PC-9 (cell line): ENCODE measurements around the gene PKP3. TPM values are rescaled to one million over a fixed set of nuclear protein-coding genes. Genes with fewer than 3 reads are reported as not detected.

Experiments used
- BruUV-seq: library from RNA; stranded (reverse); fragments of 400-500 nt; replicated peaks from 2 replicates; lab custom pipeline; 2021; lab: Mats Ljungman, UMichigan
- CTCF ChIA-PET: fragments of 300-600 bp; sonication (Branson Sonifier 250); formaldehyde crosslinking; loops from one replicate; lab custom pipeline; 2022; ENCODE audit warnings: antibody characterized with exemption; lab: Charles Lee
- POLR2A ChIA-PET: fragments of 300-600 bp; sonication (Branson Sonifier 250); formaldehyde crosslinking; loops from one replicate; lab custom pipeline; 2022; ENCODE audit warnings: antibody characterized with exemption; ENCODE audit not compliant: unreplicated experiment; lab: Charles Lee
- DNase-seq, 2 experiments: peaks; one replicate each; pipeline versions ENCODE4 v3.0.0 to v3.0.0-alpha.2; 2015 to 2022; ENCODE audit warnings: mixed read lengths in 1 of 2
- H2AFZ ChIP-seq: fragments of 200-600 bp; sonication (generic); 2 replicates; pipeline ENCODE4 v1.8.1; 2017; ENCODE audit warnings: antibody characterized with exemption
- H3F3A ChIP-seq: fragments of 200-600 bp; sonication (generic); 2 replicates; pipeline ENCODE4 v1.8.1; 2017; ENCODE audit warnings: antibody characterized with exemption, mild to moderate bottlenecking, low read depth; ENCODE audit not compliant: insufficient read depth
- H3K27ac ChIP-seq: fragments of 200-600 bp; sonication (generic); 2 replicates; pipeline ENCODE4 v1.6.1; 2016; ENCODE audit warnings: mixed run types
- H3K27me3 ChIP-seq: fragments of 200-600 bp; sonication (generic); 2 replicates; pipeline ENCODE4 v1.6.1; 2016; ENCODE audit warnings: low read depth, mixed run types; ENCODE audit not compliant: insufficient read depth
- H3K36me3 ChIP-seq: fragments of 200-600 bp; sonication (generic); 2 replicates; pipeline ENCODE4 v1.6.1; 2016; ENCODE audit warnings: low read depth, mixed run types
- H3K4me1 ChIP-seq: fragments of 200-600 bp; sonication (generic); replicated peaks from 2 replicates; pipeline ENCODE4 v1.6.1; 2016; ENCODE audit warnings: mixed run types; ENCODE audit not compliant: insufficient read depth
- H3K4me2 ChIP-seq: fragments of 200-600 bp; sonication (generic); 2 replicates; pipeline ENCODE4 v1.6.1; 2017; ENCODE audit warnings: mixed run types
- H3K4me3 ChIP-seq: fragments of 200-600 bp; sonication (generic); 2 replicates; pipeline ENCODE4 v1.6.1; 2016; ENCODE audit warnings: mixed run types
- H3K79me2 ChIP-seq: fragments of 200-600 bp; sonication (generic); 2 replicates; pipeline ENCODE4 v1.6.1; 2017; ENCODE audit warnings: low read depth, mixed run types
- H3K9me2 ChIP-seq: fragments of 200-600 bp; sonication (generic); 2 replicates; pipeline ENCODE4 v1.8.1; 2017; ENCODE audit warnings: mild to moderate bottlenecking; ENCODE audit not compliant: insufficient read depth
- H3K9me3 ChIP-seq: fragments of 200-600 bp; sonication (generic); 2 replicates; pipeline ENCODE4 v1.8.1; 2016; ENCODE audit warnings: low read depth; ENCODE audit not compliant: insufficient read depth
- H4K20me1 ChIP-seq: fragments of 200-600 bp; sonication (generic); 2 replicates; pipeline ENCODE4 v1.8.1; 2017; ENCODE audit not compliant: insufficient read depth
- CTCF ChIP-seq: fragments of 200-600 bp; sonication (generic); conservative IDR thresholded peaks from 2 replicates; pipeline ENCODE4 v1.6.1; 2017; ENCODE audit warnings: mixed run types, antibody characterized with exemption, mild to moderate bottlenecking, moderate library complexity
- EZH2 ChIP-seq: fragments of 200-600 bp; sonication (generic); IDR thresholded peaks from 2 replicates; pipeline ENCODE4 v1.8.0; 2017; ENCODE audit warnings: antibody characterized with exemption, low read depth
- intact Hi-C: fragments of 100-400 bp; cut with micrococcal nuclease; formaldehyde crosslinking; loops from one replicate; pipeline ENCODE4 v1.10.0; 2022; ENCODE audit not compliant: unreplicated experiment
- total RNA-seq: library from RNA; stranded (reverse); gene quantifications from 2 replicates; pipeline ENCODE4 v1.2.3, GENCODE V29; 2021

PKP3 gene
- total RNA-seq, 1 experiment from 2014 or later, result 83.7 TPM

- no peak for DNase-seq
- H3K4me2 ChIP-seq, result no peak overlapping the region
- no peaks in the 10 kb centered on the region for H3K79me2 ChIP-seq
- no TSS peak for BruUV-seq
- peaks cover 5% of the 10 kb centered on the region for H3K27me3 ChIP-seq
- TF ChIP-seq CTCF (no peak), EZH2 (no peak)
- H3K27ac ChIP-seq, result no peak overlapping the region
- no peaks in the 10 kb centered on the region for H3K36me3 ChIP-seq
- H2AFZ ChIP-seq, result no peak overlapping the region
- H3K9me3 ChIP-seq, result no peaks in the 10 kb centered on the region
- ChIA-PET CTCF (no interaction called here), POLR2A (no interaction called here)
- H3K4me1 ChIP-seq, result peaks cover 7% of the 10 kb centered on the region; the same call in 1 of the 2 replicates
- H3K4me3 ChIP-seq, result no peak overlapping the region
- peaks cover 11% of the 10 kb centered on the region for H3F3A ChIP-seq
- no peaks in the 10 kb centered on the region for H3K9me2 ChIP-seq
- no peaks in the 10 kb centered on the region for H4K20me1 ChIP-seq
- intact Hi-C loops, result no loop called here
These were observed 20.9 kb upstream of the PKP3 start for GRCh38 chr11:372809-373715.

- Histone ChIP-seq H3K36me3 (no peaks in the 10 kb centered on the region), H3K27me3 (no peaks in the 10 kb centered on the region), H3F3A (peaks cover 11% of the 10 kb centered on the region), H3K27ac (no peak overlapping the region), H3K4me3 (no peak overlapping the region), H3K4me2 (no peak overlapping the region), H3K9me2 (no peaks in the 10 kb centered on the region), H2AFZ (no peak overlapping the region), H3K79me2 (no peaks in the 10 kb centered on the region), H4K20me1 (no peaks in the 10 kb centered on the region), H3K4me1 (no peaks in the 10 kb centered on the region), H3K9me3 (no peaks in the 10 kb centered on the region)
- DNase-seq, result no peak
- ChIA-PET POLR2A (no interaction called here), CTCF (no interaction called here)
- intact Hi-C loops, result no loop called here
- no peak for TF ChIP-seq CTCF
- no peak for TF ChIP-seq EZH2
- no TSS peak for BruUV-seq
These were observed 20.1 kb upstream of the PKP3 start for GRCh38 chr11:373716-374551.

GRCh38 chr11:375065-376025, 18.7 kb upstream of the PKP3 start:
- no TSS peak for BruUV-seq
- Histone ChIP-seq H3K4me2 (no peak overlapping the region), H3K79me2 (no peaks in the 10 kb centered on the region), H3K9me2 (no peaks in the 10 kb centered on the region), H3K9me3 (no peaks in the 10 kb centered on the region), H3K36me3 (no peaks in the 10 kb centered on the region), H4K20me1 (no peaks in the 10 kb centered on the region), H2AFZ (no peak overlapping the region), H3K4me3 (no peak overlapping the region), H3K27ac (no peak overlapping the region), H3K4me1 (no peaks in the 10 kb centered on the region), H3K27me3 (no peaks in the 10 kb centered on the region), H3F3A (peaks cover 11% of the 10 kb centered on the region)
- intact Hi-C loops, result no loop called here
- CTCF ChIA-PET, result no interaction called here
- TF ChIP-seq CTCF (no peak), EZH2 (no peak)
- DNase-seq, result no peak
- POLR2A ChIA-PET, result no interaction called here
